HepG2 (cell line): ENCODE data around the gene COX10. TPM values are rescaled to one million over a fixed set of nuclear protein-coding genes. Genes with fewer than 3 reads are reported as not detected.

ENCODE experiments used
- ATAC-seq: fragments of 200-7000 bp; cut with Tn5 transposase; 3 replicates; pipeline ENCODE4 v1.9.1; 2020; ENCODE audit warnings: mild to moderate bottlenecking, moderate library complexity
- BruUV-seq: library from RNA; stranded (reverse); fragments of 400-500 nt; replicated peaks from 2 replicates; lab custom pipeline; 2021; lab: Mats Ljungman, UMichigan
- CTCF ChIA-PET: fragments of 300-600 bp; formaldehyde crosslinking; extraction: SDS; loops from one replicate; lab custom pipeline; 2021; ENCODE audit warnings: low total read pairs, inconsistent platforms, low intra/inter-chr PET ratio; lab: Yijun Ruan, JAX
- POLR2A ChIA-PET: fragments of 350-600 bp; sonication (Branson Sonifier 250); formaldehyde crosslinking; loops from one replicate; lab custom pipeline; 2020; ENCODE audit warnings: antibody characterized with exemption, inconsistent platforms; lab: Yijun Ruan, JAX
- DNase-seq: peaks from one replicate; pipeline ENCODE4 v3.0.0-alpha.2; 2015; ENCODE audit warnings: low spot score
- FAIRE-seq: peaks from 3 replicates; lab custom pipeline; 2011; peaks lifted over from hg19 to GRCh38; lab: Jason Lieb, UNC
- H2AFZ ChIP-seq: one replicate; pipeline ENCODE4 v1.6.1; 2011; ENCODE audit warnings: low read length, inconsistent platforms
- H3K27ac ChIP-seq: fragments of 300-600 bp; 3 replicates; pipeline ENCODE4 v1.8.0; 2011; ENCODE audit warnings: mixed run types, mild to moderate bottlenecking, mixed read lengths, low read length, inconsistent platforms; ENCODE audit not compliant: insufficient read depth; ENCODE audit errors: extremely low read length
- H3K27me3 ChIP-seq, 2 experiments: fragments of 200-600 bp in 1 of 2; 2 replicates in 1 of 2; 3 replicates in 1 of 2; pipeline versions ENCODE4 v1.6.0 to v1.8.0; 2011; ENCODE audit warnings: low read length in 2 of 2, mild to moderate bottlenecking in 2 of 2, moderate library complexity in 2 of 2, inconsistent platforms in 1 of 2; ENCODE audit not compliant: insufficient read depth in 2 of 2, control insufficient read depth in 1 of 2
- H3K36me3 ChIP-seq, 2 experiments: fragments of 200-600 bp in 1 of 2; replicated peaks in 1 of 2; 2 replicates in 1 of 2; 3 replicates in 1 of 2; pipeline versions ENCODE4 v1.5.1 to v1.8.0; 2011; ENCODE audit warnings: low read length in 2 of 2, inconsistent platforms in 1 of 2; ENCODE audit not compliant: insufficient read depth in 2 of 2, control insufficient read depth in 1 of 2
- H3K4me1 ChIP-seq: 2 replicates; pipeline ENCODE4 v1.5.1; 2012; ENCODE audit warnings: low read length, inconsistent platforms; ENCODE audit not compliant: insufficient read depth
- H3K4me2 ChIP-seq: 2 replicates; pipeline ENCODE4 v1.6.0; 2011; ENCODE audit warnings: low read depth, low read length, inconsistent platforms
- H3K4me3 ChIP-seq, 3 experiments: fragments of 200-600 bp in 1 of 3; sonication (generic), shearing (Covaris generic) in 1 of 3; replicated peaks in 1 of 3; 2 replicates each; pipeline ENCODE4 v1.5.1; 2011 to 2016; ENCODE audit warnings: low read length in 3 of 3, inconsistent platforms in 2 of 3, low read depth in 2 of 3, mild to moderate bottlenecking in 2 of 3, control low read depth in 1 of 3, mixed read lengths in 1 of 3; ENCODE audit not compliant: insufficient read depth in 1 of 3
- H3K79me2 ChIP-seq: one replicate; pipeline ENCODE4 v1.6.1; 2011; ENCODE audit warnings: low read length, inconsistent platforms; ENCODE audit not compliant: insufficient read depth
- H3K9ac ChIP-seq: 2 replicates; pipeline ENCODE4 v1.6.0; 2011; ENCODE audit warnings: mild to moderate bottlenecking, low read depth, low read length, inconsistent platforms; ENCODE audit not compliant: insufficient read depth
- H3K9me3 ChIP-seq: 2 replicates; pipeline ENCODE4 v1.5.1; 2012; ENCODE audit warnings: mild to moderate bottlenecking, low read length
- H4K20me1 ChIP-seq: 2 replicates; pipeline ENCODE4 v1.6.0; 2011; ENCODE audit warnings: inconsistent platforms, mild to moderate bottlenecking, low read length, moderate library complexity; ENCODE audit not compliant: insufficient read depth
- FOXK2 ChIP-seq: fragments of 450-650 bp; IDR thresholded peaks from 2 replicates; pipeline ENCODE4 v1.6.1; 2016
- IKZF4 ChIP-seq: sonication (generic); formaldehyde crosslinking; IDR thresholded peaks from 2 replicates; pipeline ENCODE4 v1.5.1; 2020; ENCODE audit warnings: borderline replicate concordance, mild to moderate bottlenecking, low read depth, missing genetic modification reagents; ENCODE audit errors: not compliant biosample characterization
- IRF9 ChIP-seq: sonication (generic); formaldehyde crosslinking; IDR thresholded peaks from 2 replicates; pipeline ENCODE4 v1.8.0; 2022; ENCODE audit warnings: missing genetic modification reagents, mild to moderate bottlenecking, borderline replicate concordance
- KLF12 ChIP-seq: sonication (generic); formaldehyde crosslinking; IDR thresholded peaks from 2 replicates; pipeline ENCODE4 v1.4.0; 2020; ENCODE audit warnings: missing genetic modification reagents, borderline replicate concordance
- ZNF18 ChIP-seq: sonication (generic); formaldehyde crosslinking; IDR thresholded peaks from 2 replicates; pipeline ENCODE4 v1.8.0; 2022; ENCODE audit warnings: mild to moderate bottlenecking, missing genetic modification reagents; ENCODE audit not compliant: insufficient replicate concordance
- ZNF460 ChIP-seq: sonication (generic); formaldehyde crosslinking; IDR thresholded peaks from 2 replicates; pipeline ENCODE4 v1.5.1; 2020; ENCODE audit warnings: missing genetic modification reagents, mild to moderate bottlenecking, borderline replicate concordance
- WGBS: methylation state at CpG from one replicate; pipeline ENCODE4 v1.1.6; 2017; ENCODE audit warnings: low lambda C conversion rate; 5-methylcytosine and 5-hydroxymethylcytosine counted together
- in situ Hi-C: cut with HindIII; loops from 2 replicates; pipeline ENCODE4 v1.10.0; 2017; ENCODE audit warnings: low pct_unique_long_range_greater_than_20kb; ENCODE audit not compliant: extremely low pct_ligation_motif_present
- intact Hi-C: fragments of 100-400 bp; cut with micrococcal nuclease; formaldehyde crosslinking; loops from one replicate; pipeline ENCODE4 v1.10.0; 2022; ENCODE audit not compliant: unreplicated experiment
- polyA plus RNA-seq, 8 experiments: library from polyadenylated mRNA; depleted of rRNA in 3 of 8; stranded (reverse) in 7 of 8; unstranded in 1 of 8; fragments of >200 nt; fragmentation: Illumina TruSeq in 4 of 8; extraction: Trizol in 4 of 8; gene quantifications; 2 replicates each; pipeline versions ENCODE4 v1.2.1 to v1.2.3, GENCODE V29; 2011 to 2016; ENCODE audit warnings: low read depth in 4 of 8, missing spikeins in 1 of 8, mixed read lengths in 1 of 8; ENCODE audit not compliant: insufficient read depth in 1 of 8
- total RNA-seq, 5 experiments: library from RNA; depleted of rRNA; stranded (reverse); fragments of >200 nt; fragmentation: Illumina TruSeq; extraction: Trizol; gene quantifications; 2 replicates each; pipeline ENCODE4 v1.2.3, GENCODE V29; 2016; ENCODE audit warnings: low read depth in 1 of 5

COX10 gene
- total and polyA plus RNA-seq, 2 of the 13 experiments (the other 11 are each of a cell fraction or from before 2014, with no cell fraction given): 13.9 to 20.1 TPM

GRCh38 chr17:14222611-14223010, 153.3 kb downstream of the COX10 start:
- H3K9ac ChIP-seq: no peak overlapping the region
- no TSS peak for BruUV-seq
- no peak for FAIRE-seq
- POLR2A ChIA-PET: no interaction called here
- no peak overlapping the region for H3K27ac ChIP-seq
- CTCF ChIA-PET: no interaction called here
- no peak overlapping the region for H2AFZ ChIP-seq
- no peak overlapping the region for H3K4me3 ChIP-seq
- no peaks in the 10 kb centered on the region for H3K36me3 ChIP-seq
- TF ChIP-seq FOXK2 (no peak), IRF9 (CRISPR knock-in tag) (no peak), ZNF18 (CRISPR knock-in tag) (no peak), ZNF460 (no peak), IKZF4 (CRISPR knock-in tag) (no peak), KLF12 (no peak)
- WGBS: 69% methylated on average over 4 of the region's 4 CpGs
- ATAC-seq: no peak
- in situ Hi-C loops (no loop called here), intact Hi-C loops (no loop called here)
- H3K4me1 ChIP-seq: no peaks in the 10 kb centered on the region
- no peaks in the 10 kb centered on the region for H3K9me3 ChIP-seq
- H3K27me3 ChIP-seq: no peaks in the 10 kb centered on the region
- H3K4me2 ChIP-seq: no peak overlapping the region
- H4K20me1 ChIP-seq: no peaks in the 10 kb centered on the region
- no peaks in the 10 kb centered on the region for H3K79me2 ChIP-seq
- DNase-seq: no peak
